ENCODE results near the gene COCH. TPM values are rescaled to one million over a fixed set of nuclear protein-coding genes. Genes with fewer than 3 reads are reported as not detected.

Gene COCH
- total and polyA plus RNA-seq, 10 of the 15 experiments (the other 5 are each of a cell fraction or from before 2014, with no cell fraction given): 1.8 to 8.3 (median 5.1) TPM

- H2AFZ ChIP-seq (ENCODE audit: control insufficient read depth, low read depth, low read length): no peak overlapping the region
- no peaks in the 10 kb centered on the region for H3K4me1 ChIP-seq (ENCODE audit: control insufficient read depth, insufficient read depth, low read length)
- no peak for DNase-seq (ENCODE audit: low read depth, low spot score)
- BruUV-seq (replicated peaks): no TSS peak
- no peak overlapping the region for H3K9ac ChIP-seq (ENCODE audit: control insufficient read depth, insufficient read depth, low read length)
- FAIRE-seq: no peak
- H3K27me3 ChIP-seq (replicated peaks in 1 of 2; ENCODE audit: control insufficient read depth in 2 of 2, insufficient read depth in 2 of 2, low read length in 1 of 2): no peaks in the 10 kb centered on the region
- ATAC-seq: no peak
- POLR2A ChIA-PET: no interaction called here
- intact Hi-C loops (cut with micrococcal nuclease; ENCODE audit: unreplicated experiment): no loop called here
- H3K36me3 ChIP-seq (ENCODE audit: control insufficient read depth in 2 of 2, insufficient read depth in 2 of 2, low read length in 1 of 2): no peaks in the 10 kb centered on the region; a peak in 3 of 4 replicates
- WGBS (ENCODE audit: insufficient coverage, insufficient replicate concordance, low lambda C conversion rate, missing lambda C conversion rate): 98% methylated on average over 2 of the region's 2 CpGs
- CTCF ChIA-PET: interaction anchor here (0.6 to 2.7 kb wide), 5 partner anchors 9 to 1076 kb away, joined by 3 to 9 read pairs (median 4); no protein-coding TSS in a partner anchor
- RAD21 ChIA-PET (ENCODE audit: unreplicated experiment): interaction anchor here (1.0 to 1.5 kb wide), 2 partner anchors 179 to 247 kb away, joined by 3 read pairs; no protein-coding TSS in a partner anchor
- SMC1A ChIA-PET (ENCODE audit: uncharacterized antibody, unreplicated experiment): interaction anchor here (0.6 to 3.6 kb wide), 7 partner anchors 12 to 337 kb away, joined by 3 to 20 read pairs (median 3); no protein-coding TSS in a partner anchor
- no peak overlapping the region for H3K27ac ChIP-seq (ENCODE audit: control insufficient read depth, insufficient read depth)
- H3K9me3 ChIP-seq (replicated peaks; ENCODE audit: control insufficient read depth, insufficient read depth, low read length): no peaks in the 10 kb centered on the region
- no peak overlapping the region for H3K4me3 ChIP-seq
- H3K79me2 ChIP-seq (ENCODE audit: control insufficient read depth, insufficient read depth, low read length): no peaks in the 10 kb centered on the region
- H4K20me1 ChIP-seq (ENCODE audit: control insufficient read depth, insufficient read depth): no peaks in the 10 kb centered on the region
- no peak overlapping the region for H3K4me2 ChIP-seq (ENCODE audit: control insufficient read depth, insufficient read depth)
- in situ Hi-C loops (cut with MboI): no loop called here
- TF ChIP-seq TARDBP (IDR thresholded peaks at IDR 0.05; ENCODE audit: borderline replicate concordance): no peak
- TF ChIP-seq TCF12 (IDR thresholded peaks at IDR 0.05; ENCODE audit: low read depth, low read length): no peak
- TF ChIP-seq IRF3 (IDR thresholded peaks at IDR 0.05): no peak
- TF ChIP-seq IKZF2 (IDR thresholded peaks at IDR 0.05): no peak
- no peak for TF ChIP-seq RELB (IDR thresholded peaks at IDR 0.05; ENCODE audit: low read depth)
- TF ChIP-seq TBL1XR1 (IDR thresholded peaks at IDR 0.05; ENCODE audit: low read depth, low read length): no peak
- TF ChIP-seq BCL3 (IDR thresholded peaks at IDR 0.05; ENCODE audit: borderline replicate concordance, insufficient read depth, low read depth, low read length, poor library complexity, severe bottlenecking): no peak
- no peak for TF ChIP-seq ZNF217 (IDR thresholded peaks at IDR 0.05)
- no peak for TF ChIP-seq NBN (IDR thresholded peaks at IDR 0.05)
- TF ChIP-seq MLLT1 (IDR thresholded peaks at IDR 0.05): no peak
- TF ChIP-seq GATAD2B (conservative IDR thresholded peaks at IDR 0.05; ENCODE audit: low read depth): no peak
- no peak for TF ChIP-seq MEF2A (IDR thresholded peaks at IDR 0.05; ENCODE audit: insufficient read depth, low read depth, low read length)
- no peak for TF ChIP-seq ZNF687 (IDR thresholded peaks at IDR 0.05)
Observed at GRCh38 chr14:30903285-30904124, 29.1 kb downstream of the COCH start.

Data from GM12878 (cell line).